Mesodermal cell (in vitro differentiated cells): ENCODE data around the gene SMG9.

ENCODE experiments used
- H3K27ac ChIP-seq: 2 replicates; pipeline ENCODE4 v1.7.0; 2013; ENCODE audit warnings: mild to moderate bottlenecking, low read depth, low read length, moderate library complexity; ENCODE audit not compliant: severe bottlenecking
- H3K36me3 ChIP-seq: 2 replicates; pipeline ENCODE4 v1.7.1; 2013; ENCODE audit warnings: mild to moderate bottlenecking, low read length, moderate library complexity; ENCODE audit not compliant: control insufficient read depth, insufficient read depth
- H3K4me1 ChIP-seq: one replicate; pipeline ENCODE4 v1.7.1; 2013; ENCODE audit warnings: mild to moderate bottlenecking, low read length; ENCODE audit not compliant: insufficient read depth, control insufficient read depth, poor library complexity, severe bottlenecking
- H3K4me3 ChIP-seq: 2 replicates; pipeline ENCODE4 v1.7.0; 2013; ENCODE audit warnings: low read length, control low read depth, mild to moderate bottlenecking; ENCODE audit not compliant: insufficient read depth, poor library complexity, severe bottlenecking; ENCODE audit errors: extremely low read depth
- H3K9me3 ChIP-seq: 2 replicates; pipeline ENCODE4 v1.7.1; 2013; ENCODE audit warnings: mild to moderate bottlenecking, low read length, moderate library complexity; ENCODE audit not compliant: control insufficient read depth
- WGBS, 2 experiments: methylation state at CpG; one replicate each; pipeline ENCODE4 v1.1.5; 2013; ENCODE audit warnings: missing lambda C conversion rate in 2 of 2; ENCODE audit not compliant: insufficient coverage in 2 of 2; 5-methylcytosine and 5-hydroxymethylcytosine counted together

Gene SMG9

DNA sequence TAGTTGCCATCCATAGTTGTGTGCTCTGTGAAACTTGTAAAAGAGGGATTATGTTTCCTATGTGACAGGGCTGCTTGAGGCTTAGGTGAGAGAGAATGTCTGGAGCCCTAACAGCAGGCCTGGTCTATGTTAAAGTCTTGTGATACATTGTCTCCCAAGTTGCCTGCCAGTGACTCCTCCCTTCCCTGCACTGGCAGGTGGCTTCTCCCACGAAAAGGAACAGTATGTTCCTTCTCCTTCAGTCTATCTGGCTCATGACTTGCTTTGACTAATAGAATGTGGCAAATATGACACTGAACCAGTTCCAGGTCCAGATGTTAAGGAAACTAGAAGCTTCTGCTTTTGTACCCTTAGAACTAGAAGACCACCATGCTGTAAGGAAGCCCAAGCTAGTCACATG lies 31.9 kb upstream of the SMG9 start:
- Histone ChIP-seq H3K4me3 (no peak overlapping the region), H3K9me3 (no peaks in the 10 kb centered on the region), H3K4me1 (peaks cover 16% of the 10 kb centered on the region), H3K36me3 (no peaks in the 10 kb centered on the region), H3K27ac (no peak overlapping the region)
- WGBS, 2 experiments: 0 to 33% methylated on average over 1 of the region's 1 CpG

DNA sequence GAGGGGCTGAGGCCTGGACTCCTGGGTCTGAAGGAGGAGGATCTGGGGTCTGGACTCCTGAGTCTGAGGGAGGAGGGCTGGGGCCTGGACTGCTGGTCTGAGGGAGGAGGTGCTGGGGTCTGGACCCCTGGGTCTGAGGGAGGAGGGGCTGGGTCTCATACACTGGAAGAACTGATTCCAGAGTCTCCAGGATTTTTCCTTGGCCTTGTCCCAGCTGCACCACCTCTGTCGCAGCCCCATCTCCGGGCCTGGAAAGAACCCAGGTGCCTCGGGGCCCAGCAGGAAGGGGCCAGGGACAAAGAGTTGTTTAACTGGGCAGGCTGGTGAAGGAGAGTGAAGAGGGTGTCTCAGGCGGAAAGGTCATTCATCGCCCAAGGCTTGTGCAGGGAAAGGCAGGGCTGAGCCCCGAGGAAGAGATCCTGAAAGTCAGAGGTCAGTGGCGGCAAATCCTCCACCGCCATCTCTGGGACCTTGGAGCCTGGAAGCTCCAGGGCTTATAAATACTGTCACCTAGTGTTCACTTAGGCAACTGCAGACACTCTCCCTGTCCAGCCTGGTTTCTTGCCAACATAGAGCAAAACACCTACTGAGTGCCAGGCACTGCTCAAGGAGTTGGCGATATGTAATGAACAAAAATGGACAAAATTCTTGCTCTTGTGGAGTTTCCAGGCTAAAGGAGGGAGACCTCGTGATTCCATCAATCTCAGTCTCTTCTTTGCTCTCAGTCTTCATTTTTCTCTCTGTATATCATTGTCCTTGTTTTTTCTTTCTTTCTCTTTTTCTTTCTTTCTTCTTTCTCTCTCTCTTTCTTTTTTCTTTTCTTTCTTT lies 30.4 kb upstream of the SMG9 start:
- WGBS, 2 experiments: 39 to 40% methylated on average over 8 to 9 of the region's 10 CpGs
- Histone ChIP-seq H3K9me3 (no peaks in the 10 kb centered on the region), H3K4me1 (peaks cover 24% of the 10 kb centered on the region), H3K4me3 (no peak overlapping the region), H3K36me3 (no peaks in the 10 kb centered on the region), H3K27ac (no peak overlapping the region)

DNA sequence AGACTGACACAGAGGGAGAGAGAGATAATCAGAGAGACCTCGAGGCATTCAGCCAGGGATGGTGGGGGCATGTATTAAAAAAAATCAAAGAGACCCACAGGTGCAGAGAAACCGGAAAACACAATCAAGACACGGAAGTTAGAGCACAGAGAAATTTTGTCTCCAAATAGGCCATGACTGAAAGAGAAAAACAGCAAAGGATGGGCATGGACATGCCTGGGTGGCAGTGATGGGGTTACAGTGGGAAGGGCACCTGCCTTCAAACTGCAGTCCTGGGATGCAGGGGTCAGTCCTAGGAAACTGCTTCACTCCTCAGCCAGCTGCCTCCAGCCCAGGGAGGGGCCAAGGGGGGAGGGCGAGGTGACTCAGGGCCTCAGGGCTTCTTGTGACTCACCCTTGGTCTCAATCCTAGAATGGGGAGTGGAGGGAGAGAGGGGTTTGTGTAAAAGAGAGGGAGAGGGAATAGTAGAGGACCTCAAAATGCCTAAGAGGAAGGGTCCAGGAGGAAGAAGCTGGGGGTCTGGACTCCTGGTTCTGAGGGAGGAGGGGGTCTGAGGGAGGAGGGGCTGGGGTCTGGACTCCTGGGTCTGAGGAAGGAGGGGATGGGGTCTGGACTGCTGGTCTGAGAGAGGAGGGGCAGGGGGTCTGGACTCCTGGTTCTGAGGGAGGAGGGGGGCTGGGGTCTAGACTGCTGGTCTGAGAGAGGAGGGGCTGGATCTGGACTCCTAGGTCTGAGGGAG lies 29.6 kb upstream of the SMG9 start:
- no peak overlapping the region for H3K27ac ChIP-seq
- peaks cover 31% of the 10 kb centered on the region for H3K4me1 ChIP-seq
- 78 to 87% methylated on average over 3 of the region's 4 CpGs for WGBS, 2 experiments
- H3K36me3 ChIP-seq: no peaks in the 10 kb centered on the region
- H3K9me3 ChIP-seq: no peaks in the 10 kb centered on the region
- H3K4me3 ChIP-seq: no peak overlapping the region

DNA sequence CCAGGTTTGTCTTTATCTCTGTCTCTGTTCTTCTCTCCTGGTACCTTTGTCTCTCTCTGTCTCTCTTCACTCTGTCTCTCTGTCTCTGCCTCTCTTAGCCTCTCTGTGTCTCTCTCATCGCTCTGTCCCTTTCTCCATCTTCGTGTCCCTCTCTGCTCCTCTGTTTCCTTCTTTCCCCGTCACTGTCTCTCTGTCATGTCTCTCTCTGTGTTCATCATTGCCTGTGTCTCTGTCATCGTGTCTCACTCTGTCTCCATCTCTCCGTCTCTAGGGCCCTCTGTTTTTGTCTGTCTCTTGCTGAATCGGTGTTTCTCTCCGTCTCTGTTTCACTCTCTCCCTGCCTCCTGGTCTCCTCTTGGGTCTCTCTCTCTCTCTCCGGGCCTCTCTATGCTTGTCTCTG lies 28.9 kb upstream of the SMG9 start:
- no peak overlapping the region for H3K4me3 ChIP-seq
- WGBS, 2 experiments: 91 to 92% methylated on average over 8 of the region's 8 CpGs
- H3K9me3 ChIP-seq: no peaks in the 10 kb centered on the region
- peaks cover 35% of the 10 kb centered on the region for H3K4me1 ChIP-seq
- no peak overlapping the region for H3K27ac ChIP-seq
- H3K36me3 ChIP-seq: no peaks in the 10 kb centered on the region

DNA sequence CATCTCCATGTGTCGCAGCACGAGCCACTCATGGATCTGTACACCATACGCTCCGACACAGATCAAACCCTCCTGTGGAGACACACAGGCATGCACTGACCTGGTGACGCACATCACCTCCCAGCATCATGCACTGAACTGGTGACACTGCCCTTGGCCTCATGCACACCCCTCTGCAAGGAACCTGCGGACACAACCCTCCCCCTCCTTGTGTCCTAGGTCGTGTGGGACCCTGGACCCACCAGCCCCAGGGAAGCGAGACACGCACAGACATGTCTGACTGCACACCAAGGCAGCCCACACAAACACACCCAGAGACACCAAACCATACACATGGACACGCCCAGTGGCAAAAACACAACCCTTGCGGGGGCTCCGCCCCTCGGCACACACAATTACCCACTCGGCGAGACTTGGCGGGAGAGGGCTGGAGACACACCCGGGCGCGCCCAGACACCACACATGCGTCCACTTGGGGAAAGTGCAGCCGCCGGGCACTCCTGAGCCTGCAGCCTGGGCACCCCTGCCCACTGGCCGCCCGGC lies 28.0 kb upstream of the SMG9 start:
- no peaks in the 10 kb centered on the region for H3K36me3 ChIP-seq
- H3K27ac ChIP-seq: no peak overlapping the region
- no peak overlapping the region for H3K4me3 ChIP-seq
- H3K9me3 ChIP-seq: no peaks in the 10 kb centered on the region
- WGBS, 2 experiments: 89 to 91% methylated on average over 17 to 20 of the region's 24 CpGs
- H3K4me1 ChIP-seq: peaks cover 41% of the 10 kb centered on the region

DNA sequence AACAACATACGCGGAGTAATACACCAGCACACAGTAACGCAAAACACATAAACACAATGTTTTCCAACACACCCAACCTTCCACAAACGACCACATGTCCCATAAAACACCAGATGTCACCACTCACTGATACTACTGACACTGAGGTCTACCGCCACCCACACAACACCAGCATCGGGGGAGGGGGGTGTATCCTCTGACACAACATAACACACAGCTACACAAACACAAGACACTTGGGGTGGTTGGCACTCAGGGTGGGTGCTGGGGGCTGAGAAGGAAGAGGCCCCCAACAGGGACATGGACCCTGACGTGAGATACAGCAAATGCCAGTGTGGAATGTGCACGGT lies 27.5 kb upstream of the SMG9 start:
- Histone ChIP-seq H3K4me1 (peaks cover 45% of the 10 kb centered on the region), H3K9me3 (no peaks in the 10 kb centered on the region), H3K27ac (no peak overlapping the region), H3K36me3 (no peaks in the 10 kb centered on the region), H3K4me3 (no peak overlapping the region)
- 73 to 76% methylated on average over 4 to 5 of the region's 8 CpGs for WGBS, 2 experiments

DNA sequence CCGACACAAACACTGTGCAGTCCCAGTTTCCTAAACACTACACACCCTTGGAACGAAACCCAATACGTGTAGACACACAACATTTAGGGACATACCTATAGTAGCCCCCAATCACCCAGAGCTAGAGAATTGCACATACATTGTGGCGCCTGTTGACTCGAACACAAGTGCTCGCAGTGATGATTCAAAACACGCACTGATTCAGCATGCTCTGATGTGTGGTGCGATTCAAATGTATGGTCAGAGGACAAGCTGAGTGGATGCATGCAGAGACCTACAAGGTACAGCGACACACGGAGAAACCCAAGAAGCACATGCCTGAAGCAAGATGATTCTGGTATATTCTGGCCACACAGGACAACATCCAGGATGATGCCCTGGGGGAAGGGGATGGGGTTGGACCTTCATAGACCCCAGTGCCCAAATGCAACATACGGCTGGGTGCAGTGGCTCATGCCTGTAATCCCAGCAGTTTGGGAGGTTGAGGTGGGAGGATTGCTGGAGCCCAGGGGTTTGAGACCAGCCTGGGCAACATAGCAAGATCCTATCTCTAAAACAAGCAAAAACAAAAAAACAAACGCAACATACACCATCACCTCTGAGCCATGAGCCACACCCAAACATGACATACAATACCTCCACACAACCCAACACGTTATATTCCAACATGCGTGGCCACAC lies 27.0 kb upstream of the SMG9 start:
- Histone ChIP-seq H3K36me3 (no peaks in the 10 kb centered on the region), H3K9me3 (no peaks in the 10 kb centered on the region), H3K27ac (no peak overlapping the region), H3K4me3 (no peak overlapping the region), H3K4me1 (peaks cover 49% of the 10 kb centered on the region)
- 91 to 93% methylated on average over 11 to 14 of the region's 14 CpGs for WGBS, 2 experiments

DNA sequence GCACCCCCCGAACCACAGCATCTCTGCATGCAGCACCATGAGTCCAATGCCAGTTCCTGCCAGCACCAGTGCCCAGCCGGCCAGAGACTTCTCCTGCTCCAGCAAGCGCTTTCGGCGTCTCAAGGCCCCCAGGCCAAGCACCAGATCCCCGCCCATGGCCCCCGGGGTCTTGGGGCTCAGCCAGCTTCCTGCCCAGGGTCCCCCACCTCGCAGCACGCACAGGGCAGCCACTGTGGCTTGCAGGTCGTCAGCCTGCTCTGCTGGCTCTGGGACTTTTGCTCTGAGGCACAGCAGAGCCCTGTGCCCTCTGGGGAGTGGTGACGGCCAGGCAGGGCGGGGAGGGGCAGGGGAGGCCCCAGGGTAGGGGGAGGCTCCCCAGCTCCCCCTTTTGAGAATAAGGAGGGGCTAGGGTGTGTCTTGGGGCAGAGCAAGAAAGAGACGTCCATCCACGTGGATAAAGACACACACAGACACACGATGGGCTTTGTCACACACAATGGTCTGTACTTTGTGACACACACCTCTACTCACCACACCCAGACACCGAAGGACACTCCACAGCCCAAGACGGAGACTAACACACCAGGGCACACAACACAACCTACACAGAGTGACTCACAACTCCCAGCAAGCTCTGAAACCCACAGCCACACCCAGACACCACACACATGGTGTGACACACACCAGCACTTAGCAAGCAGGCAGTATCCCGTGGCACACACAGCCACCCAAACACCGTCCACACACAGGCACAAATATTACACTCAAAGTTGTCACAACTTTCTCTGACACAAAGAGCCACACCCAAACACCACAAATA lies 26.2 kb upstream of the SMG9 start, which contains the start of gene KCNN4:
TSS of gene KCNN4 (minus strand) at position 268 of the 820 bp plus-strand sequence. CDS start at position 156, 112 bp downstream.
- 63 to 73% methylated on average over 17 of the region's 19 CpGs for WGBS, 2 experiments
- Histone ChIP-seq H3K4me1 (peaks cover 51% of the 10 kb centered on the region), H3K4me3 (no peak within 1 kb of the TSS), H3K9me3 (no peaks in the 10 kb centered on the region), H3K27ac (no peak within 1 kb of the TSS), H3K36me3 (no peaks in the 10 kb centered on the region)

DNA sequence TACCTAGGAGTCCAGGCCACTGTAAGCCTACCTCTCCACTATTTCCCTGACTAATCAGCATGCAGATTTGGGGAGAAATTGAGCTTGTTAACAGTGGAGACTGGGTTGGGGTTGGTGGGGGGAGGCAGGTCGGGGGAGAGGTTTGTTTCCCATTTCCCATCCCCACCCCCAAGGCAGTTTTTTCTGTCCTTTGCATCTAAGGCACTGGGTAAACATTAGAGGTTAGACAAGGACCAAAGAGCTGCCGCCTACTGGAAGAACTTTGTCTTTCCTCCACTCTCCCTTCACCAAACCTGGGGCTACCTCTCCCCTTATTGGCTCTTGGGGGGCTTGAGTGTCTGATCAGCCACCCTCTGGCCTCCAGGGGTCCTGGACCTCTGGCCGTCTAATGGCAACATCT lies 25.1 kb upstream of the SMG9 start:
- H3K27ac ChIP-seq: no peak overlapping the region
- WGBS, 2 experiments: 56 to 82% methylated on average over 1 to 2 of the region's 3 CpGs
- H3K4me1 ChIP-seq: peaks cover 50% of the 10 kb centered on the region
- H3K9me3 ChIP-seq: no peaks in the 10 kb centered on the region
- no peaks in the 10 kb centered on the region for H3K36me3 ChIP-seq
- no peak overlapping the region for H3K4me3 ChIP-seq
